Eye (tissue), 1 donor: Measurements from ENCODE around the gene PTF1A.
A peak's percentile ranks its signal among the peaks of the same experiment; 100 is the strongest.

Experiments
- DNase-seq: peaks from one replicate; pipeline ENCODE4 v3.0.0-alpha.2; 2015

PTF1A gene, protein sequence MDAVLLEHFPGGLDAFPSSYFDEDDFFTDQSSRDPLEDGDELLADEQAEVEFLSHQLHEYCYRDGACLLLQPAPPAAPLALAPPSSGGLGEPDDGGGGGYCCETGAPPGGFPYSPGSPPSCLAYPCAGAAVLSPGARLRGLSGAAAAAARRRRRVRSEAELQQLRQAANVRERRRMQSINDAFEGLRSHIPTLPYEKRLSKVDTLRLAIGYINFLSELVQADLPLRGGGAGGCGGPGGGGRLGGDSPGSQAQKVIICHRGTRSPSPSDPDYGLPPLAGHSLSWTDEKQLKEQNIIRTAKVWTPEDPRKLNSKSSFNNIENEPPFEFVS

DNA sequence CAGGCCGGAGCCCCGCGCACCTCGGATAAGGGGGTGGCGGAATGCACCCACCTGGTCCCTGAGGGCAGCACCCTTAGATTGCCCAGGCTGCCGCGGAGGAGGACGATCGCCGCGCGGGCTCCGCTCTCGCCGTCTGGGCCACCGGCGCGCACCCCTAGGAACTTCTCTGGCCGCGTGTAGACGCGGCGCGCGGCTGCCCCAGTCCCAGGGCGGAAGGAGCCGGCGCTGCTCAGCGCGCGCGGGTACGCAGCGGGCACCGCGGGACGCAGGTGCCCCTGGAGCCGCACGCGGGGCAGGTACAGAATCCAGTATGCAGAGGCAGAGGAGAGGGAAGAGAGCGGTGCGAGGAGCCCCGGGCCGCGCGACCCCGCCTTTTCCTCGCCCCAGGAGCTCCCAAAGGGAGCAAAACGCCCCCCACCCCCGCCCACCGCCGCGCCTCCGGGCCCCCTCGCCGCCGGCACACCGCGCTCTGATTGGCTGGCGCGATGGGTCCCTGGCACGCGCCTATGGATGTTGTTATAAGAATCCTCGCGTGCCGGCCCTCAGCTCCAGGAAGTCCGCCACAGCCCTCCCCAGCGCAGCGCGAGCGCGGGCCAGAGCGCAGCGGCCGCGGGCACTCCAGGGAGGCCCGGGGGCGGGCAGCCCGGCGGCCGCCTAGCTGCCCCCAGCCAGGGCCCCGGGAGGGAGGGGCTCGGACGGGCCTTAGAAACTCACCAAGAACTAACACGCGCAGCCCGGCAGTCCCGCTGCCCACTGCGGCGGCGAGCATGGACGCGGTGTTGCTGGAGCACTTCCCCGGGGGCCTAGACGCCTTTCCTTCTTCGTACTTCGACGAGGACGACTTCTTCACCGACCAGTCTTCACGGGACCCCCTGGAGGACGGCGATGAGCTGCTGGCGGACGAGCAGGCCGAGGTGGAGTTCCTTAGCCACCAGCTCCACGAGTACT is at the start of gene PTF1A:
Gene PTF1A (plus strand): TSS at position 549 of the 948 bp plus-strand sequence. CDS start 219 bp downstream, at position 768.
- peak; percentile 66 for DNase-seq

DNA sequence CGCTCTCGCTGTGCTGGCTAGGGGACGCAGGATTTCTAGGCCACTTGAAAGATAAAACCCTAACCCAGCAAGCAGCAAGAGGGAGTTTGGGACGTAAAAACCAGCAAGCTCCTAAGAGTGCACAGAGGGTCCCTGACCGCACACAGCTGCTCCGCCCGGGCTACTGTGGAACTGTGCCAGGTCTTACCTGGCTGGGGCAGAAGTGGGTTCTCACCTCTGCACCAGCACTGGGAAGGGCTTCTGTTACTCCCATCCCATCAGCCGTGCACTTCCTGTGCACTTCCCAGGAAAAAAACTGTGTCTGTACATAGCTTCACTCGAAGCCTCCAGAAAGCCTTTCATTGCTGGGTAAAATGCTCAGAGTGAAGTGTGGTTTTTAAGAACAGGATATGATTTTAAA is 45.9 kb upstream of the PTF1A start:
- no peak for DNase-seq

DNA sequence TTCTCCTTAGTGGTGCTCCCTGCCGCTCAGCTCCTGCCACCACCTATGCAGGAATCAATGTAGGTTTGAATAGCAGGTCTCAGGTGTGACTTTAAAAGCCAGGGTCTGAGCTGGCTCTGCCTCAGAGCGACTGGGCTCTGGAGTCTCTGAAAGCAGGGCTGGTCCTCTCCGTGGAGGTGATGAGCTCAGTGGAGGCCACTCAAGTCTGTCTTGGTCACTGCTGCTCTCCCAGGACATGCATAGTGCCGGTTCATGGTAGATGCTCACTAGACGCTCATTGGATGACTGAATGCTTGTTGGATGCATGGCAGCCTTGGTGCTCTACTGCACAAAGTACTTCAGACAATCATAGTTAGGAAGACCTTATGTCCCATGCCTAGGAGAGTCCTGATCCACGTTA is 45.1 kb upstream of the PTF1A start:
- no peak for DNase-seq

DNA sequence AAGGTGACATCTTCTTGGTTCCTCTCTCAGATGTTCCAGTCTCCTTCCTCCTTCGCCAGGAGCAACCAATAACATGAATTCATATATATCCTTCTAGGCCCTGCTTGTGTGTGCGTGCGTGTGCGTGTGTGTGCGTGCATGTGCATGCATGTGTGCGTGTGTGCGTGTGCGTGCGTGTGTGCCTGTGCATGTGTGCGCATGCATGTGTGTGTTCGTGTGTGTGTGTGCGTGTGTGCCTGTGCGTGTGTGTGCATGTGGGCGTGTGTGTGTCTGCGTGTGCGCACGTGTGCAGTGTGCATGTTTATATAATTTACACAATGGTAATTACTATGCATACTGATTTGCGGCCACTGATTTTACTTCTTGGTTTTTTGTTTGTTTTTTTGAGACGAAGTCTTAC is 43.9 kb upstream of the PTF1A start:
- DNase-seq: no peak

DNA sequence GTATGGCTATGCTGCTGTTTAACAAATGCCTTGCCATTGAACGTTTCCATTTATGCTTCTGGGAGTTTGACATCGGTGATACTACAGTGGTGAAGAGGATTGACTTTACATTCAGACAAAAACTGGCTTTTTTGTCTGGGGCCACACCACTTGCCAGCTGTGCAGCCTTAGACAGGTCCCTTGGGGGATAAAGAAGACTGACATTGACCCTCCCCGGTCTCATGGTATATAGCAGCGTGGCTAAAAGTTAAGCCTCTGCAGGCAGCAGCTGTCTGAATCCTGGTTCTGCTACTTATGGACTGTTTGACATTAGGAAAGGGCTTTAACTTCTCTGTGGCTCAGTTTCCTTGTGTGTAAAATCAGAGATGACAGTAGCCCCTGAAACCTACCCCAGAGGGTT is 42.0 kb upstream of the PTF1A start:
- DNase-seq: no peak

DNA sequence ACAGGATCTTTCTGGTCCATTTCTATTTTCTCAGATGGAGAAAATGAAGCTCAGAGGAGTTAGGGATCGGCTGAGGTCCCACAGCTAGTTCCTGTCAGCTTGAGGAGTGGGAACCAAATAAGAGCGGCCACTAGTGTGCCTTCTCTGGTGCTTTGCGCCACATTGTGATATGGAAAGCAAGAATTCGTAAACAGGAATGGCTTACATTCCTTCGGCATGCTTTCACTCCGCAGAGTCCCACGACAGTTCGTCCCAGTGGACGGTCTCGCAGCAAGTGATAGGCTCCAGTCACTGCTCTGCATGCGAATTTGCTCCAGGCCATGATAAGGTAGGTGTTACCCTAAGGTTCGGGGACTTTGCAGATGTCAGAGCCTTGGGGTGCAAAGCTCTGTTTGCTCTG is 41.5 kb upstream of the PTF1A start:
- DNase-seq: no peak

DNA sequence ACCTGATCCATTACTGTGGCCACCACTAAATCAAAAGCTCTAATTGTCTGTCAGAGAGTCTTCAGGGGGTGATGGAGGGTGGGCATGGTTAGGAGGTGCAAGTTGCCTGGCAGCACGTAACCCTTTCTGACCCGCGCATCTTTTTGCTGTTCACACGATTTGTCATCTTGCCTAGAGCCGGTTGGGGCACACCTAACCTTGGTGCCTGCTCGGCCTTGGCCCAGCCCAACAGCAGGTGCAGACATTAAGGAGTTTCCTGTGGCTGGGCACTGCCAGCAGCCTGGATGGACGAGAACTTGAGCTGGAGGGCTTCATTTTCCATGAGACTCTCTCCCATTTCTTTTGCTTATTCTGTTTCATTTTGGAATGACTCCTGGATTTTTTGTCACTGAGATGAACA is 41.0 kb upstream of the PTF1A start:
- DNase-seq: no peak

DNA sequence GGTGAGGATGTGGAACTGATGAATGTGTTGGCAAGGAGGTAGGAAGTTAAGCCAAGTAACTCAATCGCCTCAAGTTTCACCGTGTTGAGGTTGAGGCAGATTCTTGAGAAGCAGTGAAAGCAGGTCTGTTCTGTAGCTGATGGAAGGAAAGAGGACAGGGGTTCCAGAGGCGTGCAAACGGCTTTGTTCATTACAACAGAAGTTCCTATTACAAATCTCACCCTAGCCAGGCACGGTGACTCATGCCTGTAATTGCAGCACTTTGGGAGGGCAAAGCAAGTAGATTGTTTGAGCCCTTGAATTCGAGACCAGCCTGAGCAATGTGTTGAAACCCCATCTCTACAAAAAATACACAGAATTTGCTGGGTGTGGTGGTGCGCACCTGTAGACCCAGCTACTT is 36.9 kb upstream of the PTF1A start:
- DNase-seq: no peak

DNA sequence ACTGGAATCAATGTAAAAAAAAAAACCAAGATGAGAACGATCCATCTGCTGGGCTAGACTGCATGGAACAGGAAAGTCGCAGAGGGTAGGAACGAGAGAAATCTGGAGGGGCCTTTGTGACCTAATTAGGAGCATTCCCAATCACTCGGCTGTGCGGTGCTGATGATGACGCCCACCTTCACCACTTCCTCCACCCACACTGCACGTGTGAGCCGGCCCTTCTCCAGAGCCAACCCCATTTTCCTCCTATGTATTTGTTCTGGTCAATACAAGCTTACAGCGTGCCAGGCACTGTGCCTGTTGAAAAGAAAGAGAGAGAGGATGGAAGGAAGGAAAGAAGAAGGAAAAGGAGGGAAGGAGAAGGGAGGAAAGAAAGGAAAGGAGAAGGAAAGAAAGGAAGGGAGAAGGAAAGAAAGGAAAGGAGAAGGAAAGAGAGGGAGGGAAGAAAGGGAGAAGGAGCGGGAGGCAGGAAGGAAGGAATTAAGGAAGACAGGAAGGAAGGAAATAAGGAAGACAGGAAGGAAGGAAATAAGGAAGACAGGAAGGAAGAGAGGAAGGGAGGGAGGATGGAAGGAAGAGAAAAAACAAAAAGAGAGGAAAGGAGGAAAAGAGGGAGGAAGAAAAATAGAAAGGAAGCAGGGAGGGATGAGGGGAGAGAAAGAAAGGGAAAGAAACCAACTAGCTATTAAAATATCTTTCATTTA is 35.5 kb upstream of the PTF1A start:
- DNase-seq: no peak

DNA sequence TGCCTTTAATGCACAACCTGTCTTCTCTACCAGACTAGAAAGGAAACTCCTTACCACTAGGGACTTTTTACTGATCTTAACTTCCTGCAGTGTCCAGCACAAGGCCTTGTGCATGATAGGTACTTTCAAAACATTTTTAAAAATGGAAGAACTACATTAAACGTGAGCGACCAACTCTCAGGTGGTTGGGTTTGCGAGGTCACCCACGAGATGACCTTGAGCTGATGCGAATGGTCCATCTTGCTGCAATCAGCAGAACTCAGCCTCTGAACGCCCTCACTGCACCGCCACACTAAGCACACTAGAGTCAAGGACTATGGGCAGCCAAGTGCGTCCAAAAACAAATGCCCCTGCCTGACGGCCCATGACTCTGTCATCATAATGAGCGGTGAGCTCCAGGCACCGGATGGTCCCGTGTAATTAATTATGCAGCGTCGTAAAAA is 34.9 kb upstream of the PTF1A start:
- no peak for DNase-seq

DNA sequence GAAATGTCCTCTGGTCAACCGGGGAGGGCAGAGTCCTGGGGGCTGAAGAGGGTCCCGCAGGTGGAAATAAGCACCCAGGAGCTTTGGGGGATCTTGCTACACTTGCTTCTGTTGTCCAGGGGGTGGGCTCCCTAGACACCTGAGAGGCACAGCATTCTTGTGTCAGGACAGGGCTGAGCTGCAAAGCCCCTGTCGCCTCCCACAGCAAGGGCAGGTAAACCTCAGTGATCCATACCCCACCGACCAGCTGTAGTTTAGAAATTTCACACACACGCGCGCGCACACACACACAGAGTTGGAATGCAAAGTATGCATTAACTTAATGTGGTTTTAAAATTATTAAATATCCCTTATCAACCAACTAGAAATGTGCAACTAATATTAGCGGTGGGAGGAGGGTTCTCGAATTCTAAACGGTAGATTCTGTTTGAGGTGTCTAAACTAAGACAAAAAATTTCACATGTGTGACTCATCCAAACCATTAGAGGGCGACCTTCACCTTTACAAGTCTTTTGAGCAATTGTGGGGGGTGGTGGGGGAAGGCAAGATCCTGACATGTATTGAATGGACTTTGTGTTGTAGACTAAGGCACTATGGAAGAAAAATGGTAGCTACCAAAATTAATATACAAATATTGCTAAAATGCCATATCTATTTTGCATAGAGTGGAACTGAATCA is 34.3 kb upstream of the PTF1A start:
- peak; percentile 69 for DNase-seq

DNA sequence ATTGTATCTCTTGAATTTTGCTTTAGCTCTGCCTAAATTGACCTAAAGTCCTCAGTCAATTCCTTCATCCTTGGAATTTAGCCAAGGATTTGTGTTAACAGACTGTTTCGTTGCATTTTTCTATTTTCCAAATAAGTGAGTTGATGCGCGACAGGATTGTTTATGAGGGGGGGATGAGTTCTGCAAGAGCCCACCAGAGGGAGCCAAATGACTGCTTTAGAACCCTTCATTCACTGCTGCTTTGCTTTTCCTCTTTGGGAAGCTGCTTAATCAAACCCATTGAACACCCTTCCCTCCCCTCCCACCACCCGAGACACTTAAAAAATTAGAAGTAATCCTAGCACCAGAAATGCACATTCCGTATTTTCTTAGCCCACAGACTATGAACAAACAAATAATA is 33.7 kb upstream of the PTF1A start:
- peak; percentile 92 for DNase-seq

DNA sequence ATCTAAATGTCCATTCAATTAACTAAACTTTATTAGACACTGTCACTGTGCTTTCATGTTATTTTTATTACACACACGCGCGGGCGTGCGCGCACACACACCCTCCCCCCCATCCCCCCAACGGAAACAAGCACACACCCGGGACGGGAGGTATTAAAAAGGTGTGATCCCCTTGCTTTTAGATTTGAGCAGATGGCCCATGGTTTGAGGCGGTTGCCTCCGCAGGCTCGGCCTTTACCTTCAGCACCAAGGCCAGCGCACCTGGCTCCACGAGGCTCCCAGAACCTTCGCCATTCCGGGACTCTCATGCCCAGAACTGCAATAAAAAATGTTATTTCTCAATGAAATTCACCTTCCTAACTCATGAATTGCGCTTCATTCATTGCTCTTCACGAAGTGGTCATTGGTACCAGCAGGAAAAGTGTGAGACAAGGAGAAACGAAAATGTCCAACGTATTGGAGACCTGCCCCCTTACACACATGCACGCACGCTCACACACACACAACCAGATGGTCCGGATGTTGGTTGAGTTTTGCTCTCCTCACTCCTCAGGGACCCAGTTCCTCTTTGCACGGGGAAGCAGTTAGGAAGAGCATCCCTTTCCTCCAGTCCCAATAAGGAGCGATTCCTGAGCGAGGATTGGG is 20.8 kb upstream of the PTF1A start:
- peak; percentile 83 for DNase-seq

DNA sequence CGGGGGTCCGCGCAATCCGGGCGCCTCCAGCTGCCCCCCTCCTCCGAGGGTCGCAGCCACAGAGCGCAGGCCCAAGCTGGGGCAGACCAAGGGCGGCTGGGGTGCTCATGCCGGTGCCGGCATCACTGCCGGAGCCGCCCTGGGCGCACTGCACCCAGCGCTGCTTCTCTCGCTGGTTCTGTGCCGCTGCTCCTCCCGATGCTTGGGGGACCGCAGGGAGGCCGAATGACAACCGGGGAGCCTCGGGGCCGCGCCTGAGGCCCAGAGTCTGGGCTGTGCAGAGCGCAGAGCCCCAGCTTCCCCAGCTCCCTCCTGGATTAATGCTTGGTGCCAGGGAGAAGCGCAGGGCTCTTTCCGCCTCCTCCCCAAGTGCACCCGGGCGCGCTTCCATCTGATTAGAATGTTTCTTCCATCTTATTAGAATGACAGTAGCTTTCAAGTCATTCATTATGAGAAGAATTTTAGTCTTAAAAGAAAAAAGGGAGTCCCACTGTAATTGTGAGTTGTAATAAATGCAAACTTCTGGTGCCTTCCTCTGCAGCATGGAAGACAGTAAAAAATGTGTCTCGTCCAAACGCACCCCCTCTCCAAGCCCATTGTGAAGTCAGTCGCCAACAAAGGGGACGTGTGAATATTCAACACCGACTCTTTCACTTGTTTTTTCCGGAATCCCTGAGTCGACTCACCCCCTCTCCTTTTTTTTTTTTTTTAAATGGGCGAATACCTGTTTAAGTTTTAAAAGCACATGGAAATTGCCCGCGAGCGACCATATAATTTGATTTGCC is 19.5 kb upstream of the PTF1A start:
- DNase-seq: peak; percentile 48

DNA sequence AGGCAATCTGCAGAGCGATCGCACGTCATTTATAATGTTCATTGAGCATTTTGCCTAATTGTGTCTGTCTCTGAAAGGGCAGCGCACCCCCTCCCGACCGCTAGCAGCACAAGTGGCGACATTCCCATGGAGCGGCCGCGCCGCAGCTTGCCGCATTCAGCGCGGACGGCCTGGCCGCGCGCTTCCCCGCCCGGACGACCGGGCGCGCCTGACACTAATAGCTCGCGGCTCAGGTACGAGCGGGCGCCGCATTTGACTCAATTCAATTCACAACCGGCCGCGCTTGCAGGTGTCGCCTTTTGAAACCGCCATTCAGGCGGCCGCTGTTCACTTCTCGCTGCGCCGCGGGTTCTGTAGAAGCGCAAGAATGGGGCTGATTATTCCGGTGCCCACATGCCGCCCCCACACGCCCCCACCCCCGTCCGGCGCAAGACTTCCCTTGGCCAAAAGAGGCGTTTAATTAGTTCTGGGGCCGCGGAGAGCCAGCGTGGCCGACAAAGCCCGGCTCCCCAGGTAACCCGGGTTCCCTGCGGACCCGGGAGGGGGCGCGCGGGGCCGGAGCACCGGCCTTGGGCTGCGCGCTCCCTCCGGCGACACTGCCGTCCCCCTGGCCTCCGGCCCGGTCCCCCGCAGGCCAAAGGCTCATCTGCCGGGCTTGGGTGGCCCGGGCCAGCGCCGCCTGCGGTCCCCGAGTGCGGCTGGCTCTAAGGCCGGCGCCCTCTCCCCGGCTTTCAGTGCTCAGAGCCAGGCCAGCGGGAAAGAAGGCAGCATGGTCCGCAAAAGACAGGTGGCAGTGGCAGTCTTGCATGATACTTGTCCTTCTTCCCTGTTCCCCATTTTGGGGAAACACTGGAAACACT is 18.7 kb upstream of the PTF1A start:
- peak; percentile 73 for DNase-seq

DNA sequence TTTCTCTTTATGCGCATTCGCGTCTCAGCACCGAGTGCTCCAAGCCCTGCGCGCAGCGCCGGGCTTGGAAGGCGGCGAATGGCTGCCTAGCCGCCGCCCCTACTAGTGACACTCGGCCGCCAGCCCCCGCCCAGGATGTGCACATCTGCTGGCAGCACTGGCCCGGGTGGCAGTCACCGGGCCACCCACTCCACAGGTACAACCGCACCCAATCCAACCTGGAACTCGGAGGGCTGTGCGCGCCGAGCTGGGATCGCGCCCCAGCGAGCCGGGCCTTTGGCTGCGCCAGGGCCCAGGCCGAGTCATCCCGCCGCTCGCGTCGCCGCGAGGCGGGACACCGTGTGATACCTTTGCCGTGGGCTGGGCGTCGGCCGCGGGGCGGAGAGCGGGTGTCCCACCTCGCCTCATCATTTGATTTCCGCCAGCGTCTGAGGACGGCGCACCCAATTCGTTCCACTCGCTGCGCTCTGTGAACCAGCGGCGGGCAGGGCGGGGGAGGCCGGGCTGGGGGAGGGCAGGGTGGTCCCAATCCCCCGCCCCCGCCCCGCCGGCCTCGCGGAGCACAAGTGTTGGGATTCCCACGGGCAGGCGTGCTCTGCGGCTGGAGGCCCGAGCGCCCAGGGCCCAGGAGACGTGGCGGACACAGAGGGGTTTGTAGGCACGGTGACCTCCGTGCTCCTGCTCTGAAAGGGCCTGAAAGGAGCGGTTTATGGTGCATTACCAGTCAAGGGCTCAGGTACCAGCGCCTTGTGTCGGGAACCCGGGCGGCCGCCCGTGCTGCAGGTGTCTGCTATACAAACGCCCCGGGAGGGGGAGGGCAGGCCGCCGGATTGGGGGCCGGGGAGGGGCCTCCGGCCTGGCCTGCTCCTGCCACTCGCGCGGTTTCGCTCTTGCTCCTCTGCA is 17.8 kb upstream of the PTF1A start:
- peak; percentile 57 for DNase-seq

DNA sequence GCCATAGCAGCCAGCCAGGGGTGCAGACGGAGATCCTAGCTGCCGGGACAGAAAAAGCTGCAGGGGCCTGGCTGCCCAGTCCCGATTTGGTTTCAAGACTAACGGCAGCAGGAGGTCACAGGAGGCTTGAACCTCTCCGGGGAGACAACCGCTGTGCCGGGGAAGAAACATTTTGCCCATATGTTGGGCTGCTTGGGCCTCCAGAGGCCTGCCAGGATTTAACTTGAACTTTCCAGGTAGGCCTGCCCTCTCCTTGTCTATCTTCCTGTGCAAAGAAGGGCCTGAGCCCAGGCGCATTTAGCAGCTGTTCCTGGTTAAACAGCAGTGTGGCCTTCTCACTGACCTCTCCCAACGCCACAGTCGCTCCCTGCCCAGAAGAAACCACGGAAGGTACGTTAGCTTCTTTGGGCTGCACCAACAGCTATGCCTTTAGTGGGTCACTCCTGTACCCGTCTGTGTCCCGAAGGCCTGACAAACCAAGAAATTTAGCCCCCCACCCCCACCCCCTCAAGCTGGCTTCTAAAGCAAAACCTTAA is 17.1 kb upstream of the PTF1A start:
- no peak for DNase-seq

DNA sequence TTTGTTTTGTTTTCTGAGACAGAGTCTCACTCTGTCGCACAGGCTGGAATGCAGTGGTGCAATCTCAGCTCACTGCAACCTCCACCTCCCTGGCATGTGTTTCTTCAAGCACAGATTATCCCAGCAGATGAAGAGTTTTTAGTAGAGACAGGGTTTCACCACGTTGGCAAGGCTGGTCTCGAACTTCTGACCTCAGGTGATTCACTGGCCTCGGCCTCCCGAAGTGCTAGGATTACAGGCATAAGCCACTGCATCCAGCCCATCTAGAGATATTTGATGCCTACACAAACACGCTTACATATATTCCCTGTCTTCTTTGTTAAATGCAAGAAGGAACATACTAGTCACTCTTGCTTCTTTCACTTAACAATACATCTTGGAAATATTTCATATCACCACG is 5.9 kb upstream of the PTF1A start:
- no peak for DNase-seq

DNA sequence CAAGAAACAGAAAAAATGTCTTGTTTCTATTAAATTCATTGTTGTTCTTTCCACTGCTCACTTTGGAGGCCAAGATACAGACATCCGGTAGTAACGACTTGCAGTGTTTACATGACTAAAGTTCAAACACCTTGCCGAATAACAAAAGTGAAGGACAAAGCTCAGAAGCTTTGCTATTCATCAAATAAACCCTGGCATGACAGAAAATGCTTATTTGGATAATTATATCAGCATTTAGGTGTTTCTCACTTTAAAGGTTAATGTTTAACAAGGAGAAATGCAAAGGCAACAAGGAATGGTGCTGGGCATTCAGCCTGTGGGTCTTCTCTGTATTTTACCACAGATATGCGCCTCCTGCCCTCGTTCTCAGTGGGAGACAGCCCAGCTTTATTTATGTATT is 5.4 kb upstream of the PTF1A start:
- no peak for DNase-seq
